T-helper 2 cell (primary cell): ENCODE data around the gene INTS4.
"Not testable (repeated sequence)": the region's sequence is repeated elsewhere in the genome, so short reads cannot be mapped to it uniquely, and the experiment has no call there.

Source experiments
- DNase-seq, 5 experiments: peaks; one replicate each; pipeline versions ENCODE4 v3.0.0 to v3.0.0-alpha.2; 2012 to 2022

The INTS4 gene

GRCh38 chr11:77942465-77942864, 52.0 kb downstream of the INTS4 start:
- not testable (repeated sequence) for DNase-seq

GRCh38 chr11:77933596-77933995, 60.9 kb downstream of the INTS4 start:
- not testable (repeated sequence) for DNase-seq

- peak in 1 of 5 experiments; percentile 45 for DNase-seq
Observed at GRCh38 chr11:77930334-77931208, 63.9 kb downstream of the INTS4 start.

- not testable (repeated sequence) for DNase-seq
Observed at GRCh38 chr11:77917713-77918112, 76.8 kb downstream of the INTS4 start.

GRCh38 chr11:77914307-77914791, 80.1 kb downstream of the INTS4 start:
- DNase-seq, result not testable (repeated sequence)

GRCh38 chr11:77913608-77914306, 80.7 kb downstream of the INTS4 start:
- DNase-seq, result not testable (repeated sequence)

- DNase-seq, result not testable (repeated sequence)
Observed at GRCh38 chr11:77910828-77911227, 83.6 kb downstream of the INTS4 start.

- no peak for DNase-seq
Observed at GRCh38 chr11:77909277-77909676, 85.2 kb downstream of the INTS4 start.

- no peak for DNase-seq
Observed at GRCh38 chr11:77908835-77909234, 85.6 kb downstream of the INTS4 start.

GRCh38 chr11:77894949-77895348, 99.5 kb downstream of the INTS4 start:
- DNase-seq, result not testable (repeated sequence)

- not testable (repeated sequence) for DNase-seq
Observed at GRCh38 chr11:77891703-77892102, 102.8 kb downstream of the INTS4 start.

GRCh38 chr11:77891256-77891655, 103.2 kb downstream of the INTS4 start:
- DNase-seq, result not testable (repeated sequence)

GRCh38 chr11:77890619-77891056, 103.8 kb downstream of the INTS4 start:
- not testable (repeated sequence) for DNase-seq

- not testable (repeated sequence) for DNase-seq
Observed at GRCh38 chr11:77890100-77890614, 104.3 kb downstream of the INTS4 start.

GRCh38 chr11:77889045-77889444, 105.4 kb downstream of the INTS4 start:
- DNase-seq, result not testable (repeated sequence)

- DNase-seq, result peak in 1 of 5 experiments; percentile 6
Observed at GRCh38 chr11:77886401-77886800, 108.1 kb downstream of the INTS4 start.

- no peak for DNase-seq
Observed at GRCh38 chr11:77884829-77885190, 109.7 kb downstream of the INTS4 start.

- DNase-seq, result no peak
Observed at GRCh38 chr11:77884186-77884828, 110.2 kb downstream of the INTS4 start.

- DNase-seq, result no peak
Observed at GRCh38 chr11:77883775-77884174, 110.7 kb downstream of the INTS4 start.

- DNase-seq, result no peak
Observed at GRCh38 chr11:77882396-77882795, 112.1 kb downstream of the INTS4 start.

GRCh38 chr11:77879218-77879617, 115.2 kb downstream of the INTS4 start:
- peak in 1 of 5 experiments; percentile 73 for DNase-seq

- DNase-seq, result not testable (repeated sequence)
Observed at GRCh38 chr11:77878247-77878646, 116.2 kb downstream of the INTS4 start.

- DNase-seq, result no peak
Observed at GRCh38 chr11:77876045-77876444, 118.4 kb downstream of the INTS4 start.
